KOPT-K1 (cell line): ENCODE results near the gene ARSH.
"Not testable (repeated sequence)": the region's sequence is repeated elsewhere in the genome, so short reads cannot be mapped to it uniquely, and the experiment has no call there.

Experiments used
- H3K27ac ChIP-seq: fragments of 200-600 bp; sonication (generic); 2 replicates; pipeline ENCODE4 v1.5.1; 2016; ENCODE audit warnings: antibody characterized with exemption, mild to moderate bottlenecking, low read depth, low read length; ENCODE audit not compliant: poor library complexity, severe bottlenecking
- H3K36me3 ChIP-seq: fragments of 200-600 bp; sonication (generic); 2 replicates; pipeline ENCODE4 v1.5.1; 2017; ENCODE audit warnings: antibody characterized with exemption, mild to moderate bottlenecking, low read length, moderate library complexity; ENCODE audit not compliant: insufficient read depth
- H3K9me3 ChIP-seq: fragments of 200-600 bp; sonication (generic); 2 replicates; pipeline ENCODE4 v1.5.1; 2017; ENCODE audit warnings: antibody characterized with exemption, low read length, mild to moderate bottlenecking; ENCODE audit not compliant: insufficient read depth, poor library complexity, severe bottlenecking

ARSH gene, protein sequence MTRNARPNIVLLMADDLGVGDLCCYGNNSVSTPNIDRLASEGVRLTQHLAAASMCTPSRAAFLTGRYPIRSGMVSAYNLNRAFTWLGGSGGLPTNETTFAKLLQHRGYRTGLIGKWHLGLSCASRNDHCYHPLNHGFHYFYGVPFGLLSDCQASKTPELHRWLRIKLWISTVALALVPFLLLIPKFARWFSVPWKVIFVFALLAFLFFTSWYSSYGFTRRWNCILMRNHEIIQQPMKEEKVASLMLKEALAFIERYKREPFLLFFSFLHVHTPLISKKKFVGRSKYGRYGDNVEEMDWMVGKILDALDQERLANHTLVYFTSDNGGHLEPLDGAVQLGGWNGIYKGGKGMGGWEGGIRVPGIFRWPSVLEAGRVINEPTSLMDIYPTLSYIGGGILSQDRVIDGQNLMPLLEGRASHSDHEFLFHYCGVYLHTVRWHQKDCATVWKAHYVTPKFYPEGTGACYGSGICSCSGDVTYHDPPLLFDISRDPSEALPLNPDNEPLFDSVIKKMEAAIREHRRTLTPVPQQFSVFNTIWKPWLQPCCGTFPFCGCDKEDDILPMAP

DNA sequence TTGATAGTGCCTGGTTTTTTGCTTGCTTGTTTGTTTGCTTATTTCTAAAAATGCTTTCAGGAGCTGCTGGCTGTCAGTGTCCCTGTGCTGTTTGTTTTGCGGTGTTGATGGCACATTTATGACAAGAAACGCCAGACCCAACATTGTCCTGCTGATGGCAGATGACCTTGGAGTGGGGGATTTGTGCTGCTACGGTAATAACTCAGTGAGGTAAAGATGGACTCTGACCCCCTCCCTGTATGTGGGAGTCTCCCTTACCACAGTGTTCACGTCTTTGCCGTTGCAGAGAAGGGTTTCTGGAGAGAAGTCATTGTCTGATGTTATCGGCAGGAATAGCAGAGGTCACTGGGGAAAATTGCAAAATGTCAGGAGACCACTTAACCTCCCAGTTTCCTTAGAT lies at the start of gene ARSH:
Gene ARSH, plus strand, starts transcription at position 52 of the 400 bp plus-strand sequence. Its CDS starts 67 bp downstream, at position 119.
- Histone ChIP-seq H3K9me3 (peaks cover 10% of the 10 kb centered on the region), H3K27ac (no peak within 1 kb of the TSS), H3K36me3 (no peaks in the 10 kb centered on the region)

GRCh38 chrX:2958199-2958598 lies 48.1 kb upstream of the ARSH start:
- Histone ChIP-seq H3K9me3 (no peaks in the 10 kb centered on the region), H3K27ac (no peak overlapping the region), H3K36me3 (no peaks in the 10 kb centered on the region)

- H3K9me3 ChIP-seq = no peaks in the 10 kb centered on the region
- no peak overlapping the region for H3K27ac ChIP-seq
- no peaks in the 10 kb centered on the region for H3K36me3 ChIP-seq
Observed at GRCh38 chrX:2960861-2961515, 45.4 kb upstream of the ARSH start.

- Histone ChIP-seq H3K9me3 (no peaks in the 10 kb centered on the region), H3K36me3 (no peaks in the 10 kb centered on the region), H3K27ac (no peak overlapping the region)
Observed at GRCh38 chrX:2962381-2962780, 44.0 kb upstream of the ARSH start.

DNA sequence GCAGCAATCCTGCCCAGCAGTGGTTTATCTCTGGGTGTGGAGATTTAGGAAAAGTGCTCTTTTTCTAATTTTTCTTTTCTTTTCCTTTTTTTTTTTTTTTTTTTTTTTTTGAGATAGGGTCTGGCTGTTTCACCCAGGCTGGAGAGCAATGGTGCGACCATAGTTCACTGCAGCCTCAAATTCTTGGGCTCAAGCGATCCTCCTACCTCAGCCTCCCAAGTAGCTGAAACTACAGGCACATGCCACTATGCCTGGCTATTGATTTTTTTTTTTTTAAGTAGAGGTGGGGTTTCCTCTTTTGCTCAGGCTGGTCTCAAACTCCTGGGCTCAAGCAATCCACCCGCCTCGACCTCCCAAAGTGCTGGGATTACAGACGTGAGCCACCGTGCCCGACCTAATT lies 42.9 kb upstream of the ARSH start:
- not testable (repeated sequence) for H3K36me3 ChIP-seq, H3K9me3 ChIP-seq, H3K27ac ChIP-seq

- H3K36me3 ChIP-seq, H3K9me3 ChIP-seq, H3K27ac ChIP-seq: not testable (repeated sequence)
Observed at GRCh38 chrX:2963992-2964794, 42.2 kb upstream of the ARSH start.

GRCh38 chrX:2965965-2966364 lies 40.4 kb upstream of the ARSH start:
- H3K9me3 ChIP-seq = no peaks in the 10 kb centered on the region
- no peaks in the 10 kb centered on the region for H3K36me3 ChIP-seq
- no peak overlapping the region for H3K27ac ChIP-seq

GRCh38 chrX:2967012-2967411 lies 39.3 kb upstream of the ARSH start:
- H3K36me3 ChIP-seq = no peaks in the 10 kb centered on the region
- H3K9me3 ChIP-seq = no peaks in the 10 kb centered on the region
- no peak overlapping the region for H3K27ac ChIP-seq

DNA sequence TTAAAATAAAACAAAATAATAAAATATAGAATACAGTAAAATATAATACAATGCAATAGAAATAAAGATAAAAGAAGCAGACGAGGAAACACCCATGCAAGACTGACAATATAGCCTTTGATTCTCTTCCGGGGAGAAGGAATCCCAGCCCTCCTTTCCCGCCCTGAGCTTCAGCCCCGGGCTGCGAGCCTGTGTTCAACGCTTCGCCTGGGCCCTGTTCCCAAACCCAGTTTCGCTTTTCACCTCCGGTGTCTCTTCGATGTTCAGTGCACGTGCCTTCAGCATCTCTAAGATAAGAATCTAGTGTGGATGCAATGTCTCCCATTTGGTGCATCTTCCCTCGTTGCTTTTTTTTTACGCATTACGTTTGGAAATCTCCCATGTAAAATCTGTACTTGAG lies 38.8 kb upstream of the ARSH start:
- no peaks in the 10 kb centered on the region for H3K36me3 ChIP-seq
- no peak overlapping the region for H3K27ac ChIP-seq
- H3K9me3 ChIP-seq = no peaks in the 10 kb centered on the region

DNA sequence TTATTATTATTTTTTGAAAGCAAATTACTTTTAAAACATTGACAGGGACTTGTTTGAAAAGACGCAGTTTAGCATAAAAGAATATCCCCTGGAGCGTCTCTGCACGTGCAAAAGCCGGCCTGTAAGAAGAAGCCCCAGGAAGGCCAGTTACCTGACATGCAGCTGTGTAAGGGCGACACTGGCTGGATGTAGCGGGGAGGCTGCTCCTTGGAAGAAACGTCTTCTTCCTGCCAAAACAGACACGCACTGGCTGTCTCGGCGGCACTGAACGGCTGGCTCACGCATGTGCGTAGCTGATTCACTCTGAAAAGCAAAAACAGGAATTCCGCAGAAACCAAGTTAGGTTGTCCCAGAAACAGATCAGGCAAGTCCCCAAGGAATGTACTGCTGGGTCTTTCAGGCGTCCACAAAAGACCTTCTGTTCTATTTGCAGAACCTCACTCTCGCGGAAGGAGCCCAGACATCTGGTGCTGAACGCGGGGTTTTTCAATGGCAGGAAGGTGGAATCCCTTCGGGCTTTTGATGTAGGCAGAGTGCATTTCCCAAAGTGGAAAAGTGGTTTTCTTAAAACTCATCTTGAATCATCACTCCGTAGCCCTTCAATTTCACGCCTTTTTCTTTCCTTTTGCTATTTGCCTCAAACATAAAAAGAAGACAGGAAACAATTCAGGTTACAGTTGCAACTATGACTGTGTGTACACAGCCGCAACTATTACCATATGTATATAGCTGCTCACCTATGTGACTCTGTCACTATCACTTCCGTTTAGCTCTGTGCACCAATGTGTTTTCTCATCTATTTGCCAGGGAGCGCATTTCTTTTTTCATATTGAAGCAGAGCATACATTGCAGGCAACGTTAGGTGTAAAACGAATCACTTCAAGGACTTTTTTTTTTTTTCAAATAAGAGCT lies 38.1 kb upstream of the ARSH start:
- no peak overlapping the region for H3K27ac ChIP-seq
- no peaks in the 10 kb centered on the region for H3K36me3 ChIP-seq

GRCh38 chrX:2969021-2969420 lies 37.3 kb upstream of the ARSH start:
- Histone ChIP-seq H3K9me3 (no peaks in the 10 kb centered on the region), H3K27ac (no peak overlapping the region), H3K36me3 (no peaks in the 10 kb centered on the region)

More for the DNA sequence above, 38.1 kb upstream of the ARSH start:
- no peaks in the 10 kb centered on the region for H3K9me3 ChIP-seq

DNA sequence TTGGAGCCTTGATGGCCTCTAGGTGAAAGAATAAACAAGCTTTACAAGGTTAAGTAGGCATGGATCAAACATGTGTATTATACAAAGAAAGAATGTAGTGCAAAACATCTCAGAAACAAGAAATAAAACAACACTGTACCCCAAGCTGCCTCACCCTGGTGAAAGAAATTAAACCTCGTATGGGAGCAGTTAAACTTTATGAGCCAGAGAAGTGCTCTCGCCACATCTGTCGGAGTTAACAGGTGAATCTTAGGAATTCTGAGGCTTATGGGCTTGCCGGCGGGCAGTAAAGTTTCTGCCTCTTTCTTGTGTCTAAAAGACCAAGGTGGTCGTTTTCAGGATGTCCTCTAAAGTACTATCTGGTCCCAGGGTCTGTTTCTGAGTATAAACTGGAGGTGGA lies 34.0 kb upstream of the ARSH start:
- Histone ChIP-seq H3K27ac (no peak overlapping the region), H3K9me3 (no peaks in the 10 kb centered on the region), H3K36me3 (no peaks in the 10 kb centered on the region)

- no peaks in the 10 kb centered on the region for H3K9me3 ChIP-seq
- H3K36me3 ChIP-seq = no peaks in the 10 kb centered on the region
- no peak overlapping the region for H3K27ac ChIP-seq
Observed at GRCh38 chrX:2974961-2975360, 31.4 kb upstream of the ARSH start.

GRCh38 chrX:2978639-2979038 lies 27.7 kb upstream of the ARSH start:
- not testable (repeated sequence) for H3K27ac ChIP-seq, H3K36me3 ChIP-seq, H3K9me3 ChIP-seq
